A549 (cell line): ENCODE measurements around the gene DCUN1D2.

Experiments
- MAX ChIP-seq: IDR thresholded peaks from 2 replicates; pipeline ENCODE4 v1.6.1; 2012
- NFE2L2 ChIP-seq: fragments of 150-350 bp; conservative IDR thresholded peaks from 2 replicates; pipeline ENCODE4 v1.6.1; 2014; ENCODE audit warnings: low read length
- NR3C1 ChIP-seq: fragments of >200 bp; sonication (Bioruptor Twin); formaldehyde crosslinking; IDR thresholded peaks from 3 replicates; pipeline ENCODE4 v1.6.1; 2017
- POLR2A ChIP-seq: IDR thresholded peaks from 2 replicates; pipeline ENCODE4 v1.6.1; 2012; ENCODE audit warnings: mild to moderate bottlenecking, low read length
- SMC3 ChIP-seq: fragments of >200 bp; sonication (Bioruptor Twin); formaldehyde crosslinking; IDR thresholded peaks from 3 replicates; pipeline ENCODE4 v1.6.1; 2018; ENCODE audit warnings: inconsistent platforms

GRCh38 chr13:113471844-113472243, 18.7 kb downstream of the DCUN1D2 start:
- TF ChIP-seq NR3C1 (no peak), SMC3 (no peak), MAX (no peak), POLR2A (no peak), NFE2L2 (no peak)
